Liver (tissue), 3 donors: Measurements from ENCODE around the gene PODN.

ENCODE experiments used
- CTCF ChIP-seq: fragments of 150-350 bp; IDR thresholded peaks from 2 replicates; pipeline ENCODE4 v1.5.1; 2017; ENCODE audit warnings: improper control_type of control experiment, low read depth, low read length; ENCODE audit not compliant: missing input control
- FOXA1 ChIP-seq: IDR thresholded peaks from 2 replicates; pipeline ENCODE4 v1.6.1; 2016; ENCODE audit warnings: antibody characterized with exemption
- RAD21 ChIP-seq, 2 donors: IDR thresholded peaks; 2 replicates each; pipeline ENCODE4 v1.6.1; 2016; ENCODE audit warnings: antibody characterized with exemption in 2 of 2, mild to moderate bottlenecking in 2 of 2
- REST ChIP-seq: IDR thresholded peaks from 2 replicates; pipeline ENCODE4 v1.6.1; 2016; ENCODE audit warnings: antibody characterized with exemption, mild to moderate bottlenecking
- RXRA ChIP-seq, 2 donors: IDR thresholded peaks; 2 replicates each; pipeline ENCODE4 v1.6.1; 2017 to 2018; ENCODE audit warnings: antibody characterized with exemption in 2 of 2, mild to moderate bottlenecking in 1 of 2
- SP1 ChIP-seq: IDR thresholded peaks from 2 replicates; pipeline ENCODE4 v1.6.1; 2018; ENCODE audit warnings: antibody characterized with exemption, mild to moderate bottlenecking
- TAF1 ChIP-seq: conservative IDR thresholded peaks from 2 replicates; pipeline ENCODE4 v1.6.1; 2016; ENCODE audit warnings: antibody characterized with exemption, mild to moderate bottlenecking
- TF ChIP-seq, protein P1 (sequence below): IDR thresholded peaks from 2 replicates; pipeline ENCODE4 v1.6.1; 2016; ENCODE audit warnings: antibody characterized with exemption
- donor health status: healthy.
- donor health status: healthy.

DNA sequence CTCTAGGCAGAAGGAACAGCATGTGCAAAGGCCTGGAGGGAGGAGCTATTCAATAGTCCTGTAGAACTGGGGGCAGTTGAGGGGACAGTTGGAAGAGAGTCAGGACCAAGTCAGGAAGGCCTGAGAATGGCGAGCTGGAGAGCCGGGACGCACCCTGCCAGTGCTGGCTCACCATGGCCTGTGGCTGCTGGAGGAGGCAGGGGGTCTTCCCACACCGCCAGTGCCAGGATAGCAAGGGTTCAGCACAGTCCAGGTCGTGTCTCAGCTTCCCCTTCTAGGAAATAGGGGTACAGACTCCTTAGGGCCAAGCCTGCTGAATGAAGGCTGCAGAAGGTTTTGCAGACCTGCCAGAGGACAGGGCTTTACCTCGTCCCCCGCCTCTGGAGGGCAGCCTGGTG, 7.3 kb downstream of the PODN start:
- TF ChIP-seq FOXA1, result no peak
- TF ChIP-seq CTCF, result no peak
- TF ChIP-seq REST, result no peak
- no peak for TF ChIP-seq RAD21 (IDR thresholded peaks at IDR 0.05)
- TF ChIP-seq SP1, result no peak
- TF ChIP-seq, protein P1, sequence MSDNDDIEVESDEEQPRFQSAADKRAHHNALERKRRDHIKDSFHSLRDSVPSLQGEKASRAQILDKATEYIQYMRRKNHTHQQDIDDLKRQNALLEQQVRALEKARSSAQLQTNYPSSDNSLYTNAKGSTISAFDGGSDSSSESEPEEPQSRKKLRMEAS, result no peak
- TF ChIP-seq TAF1, result no peak
- no peak for TF ChIP-seq RXRA (IDR thresholded peaks at IDR 0.05)
